Activated gamma-delta T cell (primary cell): ENCODE data around the gene PMM2.
A peak's percentile ranks its signal among the peaks of the same experiment; 100 is the strongest.
"Not testable (repeated sequence)": the region's sequence is repeated elsewhere in the genome, so short reads cannot be mapped to it uniquely, and the experiment has no call there.

Experiments
- DNase-seq: peaks from one replicate; lab custom pipeline; 2025; lab: John Stamatoyannopoulos, UW

PMM2 gene

GRCh38 chr16:8867216-8867931, 69.7 kb downstream of the PMM2 start:
- DNase-seq = no peak

DNA sequence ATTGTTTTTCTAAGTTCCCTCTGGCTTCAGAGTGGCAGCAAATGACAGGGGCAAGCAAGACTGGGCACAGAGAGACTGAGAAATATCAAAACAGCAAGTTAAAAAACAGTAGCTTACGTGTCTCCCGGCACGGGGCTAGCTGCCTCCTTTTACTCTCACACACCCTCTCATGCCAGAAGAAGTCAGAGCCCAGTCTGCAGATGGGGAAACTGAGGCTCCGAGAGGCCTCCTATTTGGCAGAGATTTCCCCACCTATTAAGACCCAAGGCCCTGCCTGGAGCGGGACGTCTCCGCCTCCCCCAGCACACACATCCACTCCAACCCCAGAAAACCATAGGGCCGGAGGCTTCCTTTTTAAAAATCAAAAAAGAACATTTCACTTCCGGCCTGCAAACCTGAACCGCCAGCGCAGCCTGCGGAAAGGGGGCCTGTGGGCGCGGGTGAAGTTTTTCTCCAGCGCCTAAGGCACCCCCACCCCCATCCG, 70.3 kb downstream of the PMM2 start:
- no peak for DNase-seq

GRCh38 chr16:8868416-8869211, 71.0 kb downstream of the PMM2 start, which contains the start of gene CARHSP1:
Gene CARHSP1 (minus strand): TSS chr16:8869006. CDS start chr16:8859328, 9,678 bp downstream.
- DNase-seq = peak; percentile 73

- no peak for DNase-seq
These were observed 71.8 kb downstream of the PMM2 start for GRCh38 chr16:8869212-8869987.

DNA sequence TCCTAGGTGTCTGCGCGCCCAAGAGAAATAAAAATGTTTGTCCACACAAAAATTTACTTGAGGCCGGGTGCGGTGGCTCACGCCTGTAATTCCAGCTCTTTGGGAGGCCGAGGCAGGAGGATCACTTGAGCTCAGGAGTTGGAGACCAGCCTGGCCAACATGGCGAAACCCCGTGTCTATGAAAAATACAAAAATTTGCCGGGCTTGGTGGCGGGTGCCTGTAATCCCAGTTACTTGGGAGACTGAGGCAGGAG, 72.3 kb downstream of the PMM2 start:
- not testable (repeated sequence) for DNase-seq

DNA sequence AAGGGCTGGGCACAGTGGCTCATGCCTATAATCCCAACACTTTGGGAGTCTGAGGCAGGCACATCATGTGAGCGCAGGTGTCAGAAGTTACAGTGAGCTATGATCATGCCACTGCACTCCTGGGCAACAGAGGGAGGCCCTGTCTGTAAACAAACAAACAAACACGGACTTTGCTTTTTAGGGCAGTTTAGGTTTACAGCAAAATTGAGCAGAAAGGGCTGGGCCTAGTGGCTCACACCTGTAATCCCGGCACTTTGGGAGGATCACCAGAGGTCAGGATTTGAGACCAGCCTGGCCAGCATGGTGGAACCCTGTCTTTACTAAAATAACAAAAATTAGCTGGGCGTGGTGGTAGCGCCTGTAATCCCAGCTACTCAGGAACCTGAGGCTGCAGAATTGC, 74.4 kb downstream of the PMM2 start:
- no peak for DNase-seq

DNA sequence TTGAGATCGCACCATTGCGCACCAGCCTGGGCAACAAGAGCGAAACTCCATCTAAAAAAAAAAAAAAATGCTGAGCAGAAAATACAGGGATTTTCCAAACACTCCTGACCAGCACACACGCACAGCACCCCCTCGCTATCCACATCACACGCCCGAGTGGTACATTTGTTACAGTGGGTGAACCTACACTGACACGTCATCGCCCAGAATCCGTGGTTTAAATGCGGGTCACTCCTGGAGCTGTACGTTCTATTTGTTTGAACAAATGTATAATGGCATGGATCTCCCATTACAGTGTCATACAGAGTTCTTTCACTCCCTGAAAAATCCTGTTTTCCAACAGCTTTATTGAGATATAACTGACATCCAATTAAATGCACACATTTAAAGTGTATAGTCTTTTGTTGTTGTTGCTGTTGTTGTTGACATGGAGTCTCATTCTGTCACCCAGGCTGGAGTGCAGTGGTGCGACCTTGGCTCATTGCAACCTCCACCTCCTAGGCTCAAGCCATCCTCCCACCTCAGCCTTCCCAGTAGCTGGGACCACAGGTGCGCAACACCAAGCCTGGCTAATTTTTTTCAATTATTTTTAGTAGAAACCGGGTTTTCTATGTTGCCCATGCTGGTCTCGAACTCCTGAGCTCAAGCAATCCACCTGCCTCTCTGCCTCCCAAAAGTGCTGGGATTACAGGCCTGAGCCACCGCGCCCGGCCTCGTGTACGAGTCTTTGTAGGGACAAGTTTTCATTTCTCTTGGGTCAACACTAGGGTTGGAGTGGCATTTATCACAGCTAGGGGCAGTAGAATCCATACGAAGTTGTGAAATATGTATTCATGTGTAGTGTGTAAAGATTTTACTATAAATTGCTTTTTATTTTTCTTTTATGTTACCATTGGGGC, 75.6 kb downstream of the PMM2 start:
- DNase-seq = no peak

GRCh38 chr16:8873866-8874195, 76.2 kb downstream of the PMM2 start:
- not testable (repeated sequence) for DNase-seq

DNA sequence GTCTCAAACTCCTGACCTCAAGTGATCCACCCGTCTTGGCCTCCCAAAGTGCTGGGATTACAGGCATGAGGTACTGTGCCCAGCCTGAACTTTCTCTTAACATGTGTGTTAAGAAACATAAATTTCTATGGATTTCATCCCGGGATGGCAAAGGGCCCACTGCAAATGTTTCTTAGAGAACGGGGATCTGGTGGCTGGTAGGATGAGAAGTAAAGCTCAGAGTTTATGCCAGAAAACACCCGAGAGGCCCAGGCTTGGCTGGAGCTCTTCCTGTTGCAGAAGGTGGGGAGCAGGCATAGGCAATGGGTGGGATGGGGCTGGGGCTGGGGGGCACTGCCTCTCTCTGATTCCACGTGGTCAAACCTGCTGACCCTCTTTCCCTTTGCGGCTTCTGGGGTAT, 76.7 kb downstream of the PMM2 start:
- no peak for DNase-seq

- DNase-seq = not testable (repeated sequence)
These were observed 77.7 kb downstream of the PMM2 start for GRCh38 chr16:8875317-8875716.

DNA sequence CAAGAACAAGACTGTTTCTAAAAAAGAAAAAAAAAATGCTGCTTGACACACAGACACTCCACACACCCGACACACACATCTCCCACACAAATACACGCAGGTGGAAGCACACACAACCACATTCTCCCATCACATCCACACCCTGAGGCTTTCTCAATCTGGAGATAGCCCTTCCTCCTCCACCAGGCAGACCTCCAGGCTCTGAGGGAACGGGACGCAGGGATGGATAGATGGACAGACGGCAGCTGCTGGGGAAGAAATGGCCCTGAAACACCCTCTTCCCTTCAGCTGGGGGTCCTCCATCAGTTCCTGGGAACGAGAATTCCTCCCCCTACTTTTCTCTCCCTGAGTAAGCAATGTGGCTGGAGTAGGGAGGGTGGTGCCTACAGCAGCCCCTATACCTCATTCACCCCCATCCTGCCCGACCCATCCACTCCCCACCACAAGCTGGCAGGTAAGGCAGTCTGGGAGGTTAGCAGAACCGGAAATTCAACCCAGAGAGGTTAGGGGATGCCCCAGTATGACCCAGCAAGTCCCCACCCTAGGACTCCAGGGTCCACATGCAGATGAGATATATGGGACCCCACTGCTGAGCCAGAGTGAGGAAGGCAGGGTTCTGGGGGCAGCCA, 80.4 kb downstream of the PMM2 start:
- no peak for DNase-seq

DNA sequence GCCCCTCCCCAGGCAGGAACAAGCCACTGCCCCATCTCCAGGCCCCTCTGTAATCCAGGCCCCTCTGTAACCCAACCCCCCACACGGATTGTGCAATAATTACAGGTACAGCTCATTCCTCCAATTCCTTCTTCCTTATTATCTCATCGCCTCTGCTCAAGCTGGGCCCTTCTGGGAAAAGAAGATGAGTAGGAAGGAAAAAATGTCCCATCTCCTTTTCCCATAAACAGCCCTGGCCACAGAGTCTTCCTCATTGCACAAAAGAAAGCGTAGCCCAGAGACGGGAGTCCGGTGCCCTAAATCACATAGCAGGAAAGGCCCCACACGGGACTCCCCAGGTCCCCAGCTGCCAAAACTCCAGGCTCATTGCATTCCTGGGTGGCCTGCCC, 80.9 kb downstream of the PMM2 start:
- no peak for DNase-seq

DNA sequence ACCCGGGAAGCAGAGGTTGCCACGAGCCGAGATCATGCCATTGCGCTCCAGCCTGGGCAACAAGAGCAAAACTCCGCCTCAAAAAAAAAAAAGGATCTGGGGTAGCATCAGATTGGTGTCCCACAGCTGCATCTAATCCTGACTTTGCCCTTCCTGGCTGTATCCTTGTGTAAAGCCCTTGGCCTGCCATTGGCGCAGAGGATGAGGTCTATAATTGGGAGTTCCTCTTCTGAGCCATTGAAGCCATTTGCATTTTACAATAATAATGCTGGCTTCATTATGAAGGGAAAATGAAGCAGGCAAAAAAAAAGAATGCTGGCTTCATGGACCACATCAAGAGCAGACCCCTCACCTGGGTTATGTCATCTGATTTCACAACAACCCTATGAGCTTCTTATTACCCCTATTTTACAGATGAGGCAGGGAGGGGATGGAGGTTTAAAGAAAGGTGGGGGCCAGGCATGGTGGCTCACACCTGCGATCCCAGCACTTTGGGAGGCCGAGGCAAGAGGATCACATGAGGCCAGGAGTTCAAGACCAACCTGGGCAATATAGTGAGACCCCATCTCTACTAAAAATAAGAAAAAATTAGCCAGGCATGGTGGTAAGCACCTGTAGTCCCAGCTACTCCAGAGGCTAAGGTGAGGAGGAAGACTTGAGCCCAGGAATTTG, 83.3 kb downstream of the PMM2 start:
- DNase-seq = no peak

DNA sequence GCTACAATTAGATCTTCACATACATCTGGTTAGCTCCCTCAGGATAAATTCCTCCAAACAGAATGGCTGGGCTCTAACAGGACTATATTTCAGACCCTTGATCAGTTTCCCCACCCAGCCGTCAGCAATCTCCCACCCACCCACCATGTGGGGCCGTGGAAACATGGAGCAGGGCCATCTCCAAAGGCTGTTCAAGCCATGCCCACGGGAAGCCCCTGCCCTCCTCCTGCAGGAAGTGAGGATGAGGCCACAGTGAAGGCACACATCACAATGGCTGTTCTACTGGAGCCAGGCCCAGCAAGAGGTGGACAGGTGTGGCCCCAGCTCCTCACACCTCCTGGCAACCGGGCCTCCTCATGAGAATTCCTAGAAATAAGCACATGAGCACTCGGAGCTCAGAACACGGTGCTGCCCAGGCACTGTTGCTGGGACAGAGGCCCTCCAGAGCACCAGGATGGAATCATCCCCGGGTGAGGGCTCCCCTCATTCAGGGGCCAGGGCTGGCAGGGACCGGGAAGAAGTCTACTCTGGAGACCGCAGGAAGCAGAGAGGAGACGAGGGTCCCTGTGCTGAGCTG, 84.5 kb downstream of the PMM2 start, which contains the start of gene LITAFD:
TSS of gene LITAFD (plus strand) at position 311 of the 577 bp plus-strand sequence. CDS start 2,005 bp downstream, outside the sequence.
- no peak for DNase-seq

DNA sequence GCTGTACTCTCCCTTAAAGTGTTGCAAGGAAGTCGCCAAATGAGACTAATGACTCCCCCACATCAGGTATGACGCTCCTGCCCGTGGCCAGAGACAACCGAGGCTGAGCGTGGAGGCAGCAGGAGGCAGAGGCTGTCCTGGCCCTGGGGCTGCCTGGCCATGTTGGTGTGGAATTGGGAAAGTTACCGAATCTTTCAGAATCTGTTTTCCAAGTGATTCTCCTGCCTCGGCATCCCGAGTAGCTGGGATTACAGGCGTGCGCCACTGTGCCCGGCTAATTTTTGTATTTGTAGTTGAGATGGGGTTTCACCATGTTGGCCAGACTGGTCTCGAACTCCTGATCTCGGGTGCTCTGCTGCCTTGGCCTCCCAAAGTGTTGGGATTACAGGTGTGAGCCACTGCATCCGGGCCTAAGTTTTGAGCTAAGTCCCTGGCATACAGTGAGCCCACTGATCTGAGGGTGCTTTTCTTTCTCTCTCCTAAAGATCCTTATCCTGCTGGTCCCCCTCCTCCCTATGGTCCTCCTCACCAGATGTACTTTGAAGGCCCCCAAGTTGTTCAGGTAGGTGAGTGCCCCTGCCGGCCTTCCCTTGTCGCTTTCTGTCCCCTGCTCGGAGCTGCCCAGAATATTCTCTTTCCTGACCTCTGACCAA, 85.2 kb downstream of the PMM2 start:
- no peak for DNase-seq

DNA sequence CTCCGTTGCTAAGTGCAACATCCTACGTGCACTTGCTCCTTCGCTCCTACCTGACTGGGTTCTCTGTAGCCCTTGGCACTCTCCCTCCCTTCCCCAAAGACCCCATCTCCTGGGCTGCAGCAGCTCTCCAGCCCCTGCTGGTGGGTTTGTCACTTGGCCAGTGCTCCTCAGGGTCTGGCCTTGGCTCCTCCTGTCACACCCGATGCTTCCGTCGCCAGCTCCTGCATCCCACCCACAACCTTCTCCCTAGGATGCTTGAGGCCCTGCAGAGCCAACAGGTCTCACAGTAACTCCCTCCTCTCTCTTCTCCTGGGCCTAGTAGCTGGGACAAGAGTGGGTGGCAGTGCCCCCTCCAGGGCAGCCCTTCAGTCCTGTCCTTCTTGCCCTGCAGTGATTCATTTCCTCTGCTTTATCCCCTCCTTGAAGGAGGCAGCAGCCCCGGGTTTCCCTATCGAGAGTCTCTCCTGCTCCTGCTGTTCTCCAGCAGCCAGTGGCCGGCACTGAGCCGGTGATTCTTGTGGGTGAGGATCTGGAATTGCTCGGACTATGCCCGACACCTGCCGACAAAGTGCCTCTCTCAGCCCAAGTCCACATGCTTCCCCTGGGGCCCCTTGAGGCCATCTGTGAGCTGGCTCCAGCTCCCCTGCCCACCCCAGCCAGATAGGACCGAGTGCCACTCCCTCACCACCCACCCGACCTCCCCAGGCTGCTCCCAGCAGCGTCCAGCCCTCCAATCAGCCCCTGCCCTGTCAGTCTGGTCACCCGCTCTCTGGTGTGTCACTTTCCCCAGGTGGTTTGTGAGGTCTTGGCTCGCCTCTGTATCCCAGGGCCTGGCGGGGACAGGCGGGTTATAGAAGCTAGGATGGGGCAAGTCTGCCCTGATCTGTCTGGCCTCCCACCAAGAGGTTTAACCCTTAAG, 88.3 kb downstream of the PMM2 start:
- no peak for DNase-seq

GRCh38 chr16:8886593-8887430, 89.2 kb downstream of the PMM2 start:
- DNase-seq = no peak

DNA sequence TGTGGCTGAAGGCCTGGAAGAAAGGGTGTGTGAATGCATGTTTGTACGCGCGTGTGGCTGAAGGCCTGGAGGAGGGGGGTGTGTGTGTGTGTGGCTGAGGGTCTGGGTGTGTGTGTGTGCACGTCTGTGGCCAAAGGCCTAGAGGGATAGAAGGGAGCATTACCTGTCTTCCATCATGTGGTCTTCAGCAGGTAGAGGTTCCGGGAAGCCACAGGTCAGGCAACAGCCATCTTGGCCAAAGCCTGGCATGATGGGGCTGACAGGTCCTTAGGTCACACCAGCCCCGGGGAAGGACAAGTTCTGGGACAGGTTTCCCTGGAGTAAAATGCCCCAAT, 89.8 kb downstream of the PMM2 start:
- no peak for DNase-seq
